Hepatic stellate cell (primary cell): ENCODE results near the gene SLC7A10.

Source experiments
- DNase-seq: peaks from one replicate; pipeline ENCODE4 v3.0.0; 2011; ENCODE audit warnings: low spot score

Gene SLC7A10

DNA sequence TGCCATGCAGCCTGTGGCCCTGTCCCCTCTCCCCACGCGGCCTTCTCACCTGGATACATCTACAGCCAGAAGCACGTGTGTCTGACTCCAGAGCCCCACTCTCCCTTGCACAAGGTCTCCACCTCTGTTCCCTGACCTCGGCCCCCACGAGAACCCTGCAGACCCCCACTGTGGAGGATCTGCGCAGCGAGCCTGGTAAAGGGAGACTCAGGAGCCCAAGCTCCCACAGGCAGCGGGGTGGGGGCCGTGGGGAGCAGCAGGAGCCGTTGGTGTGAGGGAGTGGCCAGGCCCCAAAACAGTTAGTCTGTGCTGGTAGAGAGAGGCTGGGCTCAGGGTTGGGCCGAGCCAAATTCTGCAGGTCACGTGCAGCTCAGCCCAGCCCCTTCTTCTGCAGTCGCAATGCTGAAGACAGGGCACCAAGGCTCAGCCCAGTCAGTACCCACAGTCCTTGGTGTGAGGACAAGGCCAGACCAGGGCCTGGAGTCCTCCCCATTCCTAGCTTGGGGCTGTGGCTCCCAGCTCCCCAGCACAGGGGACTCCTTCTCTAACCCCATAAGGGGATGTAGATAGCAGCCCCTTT is 28.7 kb upstream of the SLC7A10 start:
- DNase-seq, result no peak

DNA sequence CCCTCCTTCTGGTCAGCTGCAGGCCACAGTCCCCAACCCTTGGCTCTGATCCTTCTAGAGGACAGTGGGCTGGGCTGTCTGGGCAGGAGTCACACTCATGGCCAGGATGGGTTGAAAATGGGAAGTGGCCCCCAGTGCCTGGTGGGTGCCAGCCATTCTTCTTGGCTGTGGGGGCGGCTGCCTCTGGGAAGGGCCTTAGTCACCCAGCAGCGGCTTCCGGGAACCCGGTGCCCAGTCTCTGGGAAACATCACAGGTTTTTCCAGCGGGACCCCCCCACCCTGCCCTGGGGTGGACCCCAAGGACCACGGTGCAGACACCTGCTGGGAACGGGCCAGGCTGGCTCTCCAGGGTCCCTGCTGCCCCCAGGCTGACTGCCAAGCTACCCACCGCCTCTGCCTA is 27.3 kb upstream of the SLC7A10 start:
- no peak for DNase-seq

DNA sequence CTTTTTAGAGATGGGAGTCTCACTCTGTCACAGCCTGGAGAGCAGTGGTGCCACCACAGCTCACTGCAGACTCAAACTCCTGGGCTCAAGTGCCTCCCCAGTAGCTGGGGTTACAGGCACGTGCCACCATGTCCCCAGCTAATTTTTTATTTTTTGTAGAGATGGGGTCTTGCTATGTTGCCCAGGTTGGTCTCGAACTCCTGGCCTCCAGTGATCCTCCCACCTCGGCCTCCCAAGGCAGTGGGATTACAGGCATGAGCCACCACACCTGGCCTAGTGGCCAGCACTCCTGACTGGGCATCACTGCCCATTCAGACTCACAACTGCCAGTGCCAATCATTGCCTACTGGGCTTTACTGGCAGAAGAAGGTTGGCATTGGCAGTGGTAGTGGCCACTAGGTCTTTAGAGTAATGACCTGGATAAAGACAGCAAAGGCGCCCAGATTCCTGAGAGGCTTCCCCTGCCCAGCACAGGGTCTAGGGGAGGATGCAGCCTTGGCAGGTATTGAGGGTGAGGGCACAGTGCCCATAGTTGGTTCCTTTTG is 26.8 kb upstream of the SLC7A10 start:
- DNase-seq, result no peak

DNA sequence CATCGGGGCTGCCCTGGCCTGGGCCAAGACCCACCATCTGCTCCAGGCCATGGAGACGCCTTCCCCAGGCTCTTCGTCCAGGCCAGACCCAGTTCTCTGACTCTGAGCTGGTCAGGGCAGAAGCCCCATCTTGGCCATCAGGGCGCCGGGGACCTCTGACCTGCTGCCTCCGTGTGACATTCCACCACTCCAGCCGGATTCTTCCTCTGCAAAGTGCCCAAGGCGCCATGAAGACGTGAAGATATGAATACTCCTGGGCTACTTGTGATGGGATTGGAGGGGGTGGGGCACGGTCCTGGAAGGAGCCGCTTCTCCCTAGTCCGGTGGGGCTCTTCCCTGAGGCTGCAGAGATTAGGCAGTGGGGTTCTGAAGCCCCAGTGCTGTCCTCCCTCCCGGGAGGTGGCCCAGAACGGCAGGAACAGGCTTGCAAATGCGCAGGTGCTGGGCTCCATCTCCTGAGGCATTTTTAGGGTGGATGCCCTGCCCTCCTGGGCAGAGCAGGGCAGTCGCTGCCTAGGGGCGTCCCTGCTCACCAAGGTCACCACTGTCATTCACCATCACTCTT is 26.0 kb upstream of the SLC7A10 start:
- no peak for DNase-seq

DNA sequence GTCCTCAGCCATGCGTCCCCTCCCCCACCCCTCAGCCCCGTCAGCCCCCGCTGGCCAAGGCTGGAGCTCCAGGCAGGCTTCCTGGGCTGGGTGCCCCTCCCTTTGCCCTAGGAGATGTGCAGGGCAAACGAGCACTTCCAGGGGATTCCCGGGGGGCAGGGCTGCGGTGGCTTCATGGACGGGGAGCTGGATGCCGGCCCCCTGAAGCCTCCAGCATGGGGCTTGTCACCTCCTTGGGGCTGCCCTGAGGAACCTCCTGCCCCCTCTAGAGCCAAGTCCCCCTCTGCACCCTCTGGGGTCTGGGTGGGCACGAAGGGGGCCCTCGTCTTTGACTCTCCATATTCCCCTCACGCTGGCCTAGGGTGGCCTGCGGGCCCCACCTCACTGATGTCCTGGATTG is 25.4 kb upstream of the SLC7A10 start:
- DNase-seq, result no peak

DNA sequence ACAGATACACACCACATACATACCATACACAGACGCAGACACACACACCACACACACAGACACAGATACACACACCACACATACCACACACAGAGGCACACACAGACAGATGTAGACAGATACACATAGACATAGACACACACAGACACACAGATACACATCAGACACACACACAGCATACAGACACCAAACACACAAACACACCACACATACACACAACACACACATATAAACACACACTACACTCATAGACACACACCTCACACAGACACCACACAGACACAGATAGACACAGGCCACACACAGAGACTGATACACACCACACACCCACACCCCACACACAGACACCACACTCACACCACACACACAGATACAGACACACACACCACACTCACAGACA is 24.9 kb upstream of the SLC7A10 start:
- no peak for DNase-seq

DNA sequence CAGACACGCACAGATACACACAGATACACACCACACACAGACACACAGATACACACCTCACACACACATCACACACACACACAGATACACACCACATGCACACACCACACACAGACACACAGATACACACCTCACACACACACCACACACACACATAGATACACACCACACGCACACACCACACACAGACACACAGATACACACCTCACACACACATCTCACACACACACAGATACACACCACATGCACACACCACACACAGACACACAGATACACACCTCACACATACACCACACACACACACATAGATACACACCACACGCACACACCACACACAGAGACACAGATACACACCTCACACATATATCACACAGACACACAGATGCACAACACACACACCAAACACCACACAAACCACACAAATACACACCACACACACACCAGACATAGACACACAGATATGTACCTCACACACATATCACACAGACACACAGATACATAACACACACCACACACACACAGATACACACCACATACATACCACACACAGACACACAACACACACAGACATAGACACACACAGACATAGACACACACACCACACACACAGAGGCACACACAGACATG is 24.2 kb upstream of the SLC7A10 start:
- DNase-seq, result no peak

DNA sequence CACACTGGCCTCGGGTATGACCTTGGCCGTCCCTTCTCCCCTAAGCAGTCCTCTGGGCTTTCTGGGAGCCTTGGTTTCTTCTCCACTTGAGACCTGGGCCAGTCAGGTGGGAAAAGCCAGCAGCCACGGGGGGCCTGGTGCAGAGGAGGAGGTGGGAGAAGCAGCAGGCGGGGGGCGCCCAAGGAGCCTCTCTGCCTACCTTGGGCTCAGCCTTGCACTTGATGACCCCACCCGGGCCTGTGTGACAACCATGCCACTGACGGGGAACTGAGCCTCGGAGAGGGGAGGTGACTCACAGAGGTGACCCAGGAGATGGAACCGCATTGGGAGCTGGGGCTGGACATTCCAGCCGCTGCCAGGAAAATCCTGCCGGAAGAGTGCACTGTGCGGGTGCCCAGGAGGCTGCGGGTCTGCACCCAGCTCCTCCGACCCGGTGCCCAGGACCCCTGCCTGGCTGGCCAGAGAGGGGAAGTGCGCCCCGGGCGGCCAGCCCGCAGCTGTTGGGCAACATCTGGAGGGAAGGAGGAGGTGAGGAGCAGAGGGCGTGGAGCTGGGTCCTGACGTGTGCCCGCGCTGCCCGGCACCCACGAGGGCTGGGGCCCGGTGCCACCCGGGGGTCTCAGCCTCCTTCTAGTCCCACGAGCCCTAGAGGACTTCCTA is 23.4 kb upstream of the SLC7A10 start:
- no peak for DNase-seq

DNA sequence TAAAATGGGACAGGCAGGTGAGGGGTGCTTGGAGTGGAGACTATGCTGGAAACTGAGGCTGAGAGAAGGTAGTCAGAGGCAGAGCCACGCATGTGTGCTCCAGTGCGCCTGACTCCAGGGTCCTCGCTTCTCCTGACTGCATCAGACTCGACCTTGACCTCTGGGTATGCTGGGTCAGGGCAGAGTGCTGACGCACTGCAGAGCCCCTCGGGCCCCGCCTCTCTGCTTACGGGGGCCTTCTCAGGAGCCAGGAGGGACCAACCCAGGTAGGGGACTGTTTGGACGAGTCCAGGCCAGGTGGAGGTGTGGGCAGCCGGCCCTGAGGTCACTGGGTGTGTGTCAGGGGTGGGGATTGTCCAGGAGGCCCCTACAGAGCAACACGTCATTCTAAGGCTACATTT is 22.9 kb upstream of the SLC7A10 start:
- DNase-seq, result no peak

DNA sequence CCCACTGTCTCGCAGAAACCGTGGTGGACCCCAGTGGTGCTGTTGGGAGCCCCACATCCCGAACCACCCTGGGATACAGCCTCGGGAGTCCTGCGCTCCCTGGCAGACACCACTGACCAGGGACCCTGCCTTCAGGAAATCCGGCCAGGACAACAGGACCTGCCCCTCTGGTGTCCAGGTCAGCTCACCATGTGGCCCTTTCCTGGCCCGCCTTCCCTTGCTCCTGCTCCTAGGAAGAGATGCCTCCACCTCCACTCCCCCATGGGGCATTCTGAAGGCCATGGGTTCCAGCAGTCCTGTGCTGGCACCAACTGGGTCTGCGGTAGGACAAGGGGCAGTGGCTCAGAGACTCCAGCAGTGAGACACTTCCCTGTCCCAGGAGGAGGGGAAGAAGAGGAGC is 22.5 kb upstream of the SLC7A10 start:
- DNase-seq, result no peak

DNA sequence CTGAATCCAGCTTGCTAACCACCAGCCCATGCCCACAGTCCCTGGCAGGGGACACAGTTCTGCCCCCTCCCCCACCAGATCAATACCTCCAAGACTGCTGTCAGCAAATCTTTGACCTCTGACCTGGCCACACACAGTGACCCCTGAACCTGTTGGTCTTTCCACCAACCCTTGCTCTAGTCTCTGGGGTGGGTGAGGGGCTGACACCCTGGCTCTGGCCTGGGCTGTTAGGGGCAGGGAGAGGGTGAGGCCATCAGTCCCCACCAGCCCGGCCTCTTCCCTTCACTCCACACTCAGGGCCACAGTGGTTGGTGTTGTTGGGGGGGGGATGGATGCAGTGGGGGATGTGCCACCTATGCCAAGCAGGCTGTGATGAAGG is 21.8 kb upstream of the SLC7A10 start:
- DNase-seq, result no peak

DNA sequence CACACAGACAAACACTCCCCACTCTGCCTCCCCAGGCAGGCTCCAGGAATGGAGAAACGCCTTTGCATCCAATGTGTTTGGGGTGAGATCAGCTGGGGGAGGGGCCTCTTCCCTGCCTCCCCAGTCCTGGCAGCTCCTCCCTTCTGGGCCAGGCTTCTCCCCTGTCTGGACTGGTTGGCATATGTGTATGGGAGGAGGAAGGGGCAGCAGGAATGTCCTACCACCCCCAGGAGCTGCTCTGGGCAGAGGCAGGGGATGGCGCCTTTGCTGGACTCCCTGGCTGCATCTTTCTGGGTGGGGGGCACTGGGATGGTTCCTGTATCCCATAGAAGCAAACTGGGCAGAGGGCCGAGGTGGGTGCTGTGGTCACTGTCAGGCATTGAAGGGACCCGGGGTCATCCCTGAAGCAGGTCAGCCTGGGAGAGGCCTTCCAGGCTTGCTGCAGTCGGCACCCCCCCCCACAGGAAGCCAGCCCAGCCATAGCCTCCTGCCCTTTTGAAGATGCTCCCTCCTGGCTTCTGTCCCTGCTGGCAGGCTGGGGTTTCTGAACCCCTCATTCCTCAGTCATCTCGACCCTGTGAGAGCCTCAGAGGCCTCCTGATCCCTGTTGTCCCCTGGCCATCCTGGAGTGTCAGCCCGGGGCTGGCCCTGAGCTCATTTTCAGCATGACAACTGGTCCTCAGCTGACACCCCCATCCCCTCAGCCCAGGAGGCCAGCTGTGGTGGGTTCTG is 21.2 kb upstream of the SLC7A10 start:
- DNase-seq, result no peak

DNA sequence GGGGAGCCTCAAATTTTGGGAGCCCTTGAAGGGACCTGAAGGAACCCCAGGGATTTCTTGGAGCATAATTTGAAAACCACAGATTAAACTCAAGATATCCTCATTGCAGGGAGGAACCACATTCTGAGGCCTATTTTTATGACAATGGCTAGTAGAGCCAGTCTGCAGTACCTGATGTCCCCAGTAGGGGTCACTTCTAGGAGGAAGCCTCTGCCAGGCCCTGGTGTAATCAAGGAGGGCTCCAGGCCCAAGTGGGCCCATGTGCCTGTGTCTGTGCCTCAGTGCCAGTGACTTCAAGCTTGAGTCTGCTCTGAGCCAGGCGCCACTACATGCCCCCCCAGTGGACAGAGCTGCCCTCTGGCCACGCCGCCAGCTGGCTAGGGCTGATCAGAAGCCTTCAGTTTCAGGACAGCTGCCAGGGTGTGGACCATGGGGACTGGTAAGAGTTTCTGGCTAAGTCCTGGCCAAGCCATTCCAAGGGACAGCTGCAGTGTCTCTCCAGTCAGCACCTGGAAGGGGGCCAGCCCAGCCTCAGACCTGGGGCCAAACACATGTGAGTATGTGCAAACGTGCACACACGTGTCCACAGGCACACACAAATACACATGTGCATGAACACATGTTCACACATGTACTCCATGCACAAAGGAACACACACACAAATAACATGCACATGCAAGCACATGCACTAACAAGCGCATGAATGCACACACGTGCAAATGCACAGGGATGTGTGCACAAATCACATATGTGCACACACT is 20.5 kb upstream of the SLC7A10 start:
- no peak for DNase-seq

DNA sequence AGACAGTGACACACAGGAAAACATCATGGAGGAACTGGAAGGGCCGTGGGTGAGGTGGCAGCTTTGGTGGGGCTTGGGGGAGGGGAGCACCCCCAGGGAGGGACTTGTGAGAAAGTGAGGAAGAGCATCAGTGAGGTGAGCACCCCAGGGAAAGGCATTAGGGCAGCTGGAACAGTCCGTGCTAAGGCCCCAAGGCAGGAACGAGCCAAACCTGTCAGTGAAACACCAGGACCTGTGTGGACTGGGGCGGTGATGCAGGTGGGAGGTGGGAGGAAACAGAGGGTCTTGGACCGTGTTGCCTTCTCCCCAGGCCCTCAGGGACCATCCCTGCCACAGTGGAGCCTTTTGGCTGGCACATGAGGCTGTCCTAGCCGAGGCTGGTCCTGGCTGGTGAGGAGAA is 17.3 kb upstream of the SLC7A10 start:
- DNase-seq, result no peak

DNA sequence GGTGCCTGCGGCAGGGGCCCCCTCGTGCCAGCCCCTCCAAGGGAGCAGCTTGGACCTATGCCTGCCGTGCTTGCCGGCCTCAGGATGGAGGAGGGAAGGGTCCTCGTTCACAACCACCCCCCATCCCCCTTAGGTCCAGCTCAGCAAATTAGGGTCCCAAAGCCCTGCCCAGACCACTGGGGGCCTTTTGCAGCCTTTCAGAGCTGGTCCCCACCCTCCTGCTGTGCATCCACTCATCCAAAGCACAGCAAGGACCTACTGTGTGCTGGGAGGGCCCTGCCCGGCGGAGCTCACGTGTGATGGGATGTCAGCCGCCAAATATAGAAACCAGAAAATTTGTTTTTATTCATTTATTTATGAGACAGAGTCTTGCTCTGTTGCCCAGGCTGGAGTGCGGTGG is 16.5 kb upstream of the SLC7A10 start:
- no peak for DNase-seq

DNA sequence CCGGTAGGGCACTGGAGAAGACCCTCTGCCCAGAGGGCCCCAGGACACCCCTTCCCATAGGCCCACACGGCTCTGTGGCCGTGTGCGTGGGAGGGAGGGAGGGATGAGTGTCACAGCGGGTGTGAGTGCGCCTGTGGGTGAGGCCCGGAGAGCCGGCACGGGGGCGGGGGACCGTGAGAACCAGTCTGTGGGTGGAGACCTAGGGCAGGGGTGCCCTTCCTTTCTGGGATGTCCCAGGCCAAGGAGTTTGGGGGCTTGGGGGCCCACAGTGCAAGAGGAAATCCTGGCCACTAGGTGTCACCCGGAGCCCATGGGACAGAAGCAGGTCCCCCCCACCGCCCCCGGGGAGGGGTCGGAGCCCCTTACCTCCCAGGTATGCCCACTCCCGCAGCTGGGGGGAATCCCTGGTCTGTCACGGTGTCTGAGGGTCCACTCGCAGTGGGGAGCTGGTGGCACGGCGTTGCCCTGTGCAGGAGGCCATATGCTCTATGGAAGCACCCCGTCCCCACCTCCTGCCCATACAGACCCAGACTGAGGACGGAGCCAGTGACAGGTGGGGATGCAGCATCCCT is 16.0 kb upstream of the SLC7A10 start:
- peak; percentile 47 for DNase-seq

DNA sequence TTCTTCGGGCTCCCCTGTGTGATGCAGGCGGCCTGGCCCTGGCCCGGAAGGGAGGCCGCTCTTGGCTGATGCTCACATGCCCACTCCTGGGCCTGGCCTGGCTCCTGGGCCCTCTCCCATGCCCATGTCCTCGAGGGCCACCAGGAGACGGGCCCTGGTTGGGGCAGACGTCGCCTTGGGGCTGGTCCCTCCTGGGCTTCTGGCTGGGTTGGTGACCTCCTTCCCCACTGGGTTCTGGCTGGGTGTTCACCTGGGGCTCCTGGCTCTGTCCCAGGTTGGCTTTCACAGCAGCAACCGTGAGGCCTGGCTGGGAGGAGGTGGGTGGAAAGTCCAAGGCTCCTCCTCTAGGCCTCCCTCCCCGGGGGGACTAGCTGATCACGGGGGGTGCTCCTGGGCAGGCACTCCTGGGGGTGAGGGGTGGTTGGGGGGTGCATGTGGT is 15.5 kb upstream of the SLC7A10 start:
- no peak for DNase-seq

DNA sequence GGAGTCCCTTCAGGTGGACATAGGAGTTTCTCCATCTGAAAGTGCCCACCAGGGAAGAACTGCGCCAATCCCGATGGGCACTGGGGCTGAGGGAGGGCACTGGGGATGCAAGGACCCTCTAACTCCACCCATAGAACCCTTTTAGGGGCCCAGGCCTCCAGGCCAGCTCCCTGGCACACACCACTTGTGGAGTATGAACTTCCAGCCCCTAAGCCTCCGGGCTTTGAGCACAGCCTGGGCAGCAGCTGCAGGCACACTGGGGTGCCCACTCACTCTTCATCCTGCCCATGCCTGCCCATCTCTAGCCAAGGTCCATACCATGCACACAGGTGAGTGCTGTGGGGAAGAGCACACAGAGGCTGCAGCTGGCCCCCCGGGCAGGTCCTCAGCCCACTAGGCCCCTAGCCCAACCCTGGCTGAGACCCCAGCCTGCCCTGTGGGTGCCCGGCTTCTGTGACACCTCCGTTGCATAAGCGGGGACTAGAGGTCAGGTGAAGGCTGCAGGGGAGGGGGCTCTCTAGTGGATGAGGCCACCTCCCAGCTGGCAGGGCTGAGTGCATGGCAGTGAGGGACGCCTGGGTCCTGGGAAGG is 14.6 kb upstream of the SLC7A10 start:
- DNase-seq, result no peak

DNA sequence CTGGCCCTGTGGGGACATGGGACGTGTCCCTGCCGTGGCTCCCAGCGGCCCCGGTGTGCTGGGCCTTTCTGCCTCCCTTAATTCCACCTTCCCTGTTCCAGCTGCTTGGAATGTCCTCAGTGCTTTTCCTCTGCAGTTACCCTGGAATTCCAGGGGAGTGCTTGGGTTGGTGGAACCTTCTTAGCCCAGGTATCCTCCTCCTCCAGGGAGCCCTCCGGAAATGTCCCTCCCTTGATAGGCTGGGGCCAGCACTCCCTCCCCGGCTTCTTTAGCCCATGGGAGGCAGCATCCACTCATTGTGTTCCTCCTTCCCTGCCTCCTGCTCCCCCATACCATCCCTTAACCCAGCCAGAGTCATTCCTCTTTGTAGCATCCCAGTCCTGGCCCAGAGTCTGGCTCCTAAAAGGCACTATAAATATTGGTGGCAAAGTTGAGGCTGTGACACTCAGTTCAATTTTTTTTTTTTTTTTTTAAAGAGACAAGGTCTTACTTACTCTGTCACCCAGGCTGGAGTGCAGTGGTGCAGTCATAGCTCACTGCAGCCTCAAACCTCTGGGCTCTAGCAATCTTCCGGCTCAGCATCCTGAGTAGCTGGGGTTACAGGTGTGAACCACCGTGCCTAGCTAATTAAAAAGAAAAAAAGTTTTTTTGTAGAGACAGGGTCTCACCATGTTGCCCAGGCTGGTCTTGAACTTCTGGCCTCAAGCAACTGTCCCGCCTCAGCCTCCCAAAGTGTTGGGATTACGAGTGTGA is 13.7 kb upstream of the SLC7A10 start:
- no peak for DNase-seq

DNA sequence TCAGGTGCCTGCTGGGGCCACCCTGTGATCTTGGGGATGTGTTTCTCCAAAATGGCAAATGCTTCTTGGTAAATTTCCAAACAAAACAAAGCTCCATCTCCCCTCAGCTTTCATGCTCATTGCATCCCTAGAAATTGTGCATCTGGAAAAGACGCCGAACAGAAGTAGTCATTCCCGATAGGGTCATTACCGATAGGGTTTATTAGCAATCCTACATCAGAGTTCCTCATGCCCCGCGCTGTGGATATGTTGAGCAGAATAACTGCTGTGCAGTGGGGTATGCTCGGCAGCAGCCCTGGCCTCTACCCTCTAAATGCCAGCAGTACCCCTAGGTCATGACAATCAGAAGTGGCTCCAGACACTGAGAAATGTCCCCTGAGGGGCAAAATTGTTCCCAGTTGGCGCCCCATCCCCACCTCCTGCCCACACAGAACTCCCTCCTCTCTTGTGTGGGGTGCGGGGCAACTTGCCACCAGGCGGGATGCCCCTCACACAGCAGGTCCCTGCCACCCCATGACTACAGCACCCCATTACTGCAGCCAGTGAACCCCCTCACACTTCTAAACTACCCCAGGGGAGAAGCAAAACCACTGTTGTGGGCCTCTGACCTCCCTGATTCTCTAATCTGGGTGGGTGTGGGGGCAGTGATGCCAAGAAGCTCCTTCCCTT is 13.0 kb upstream of the SLC7A10 start:
- DNase-seq, result no peak
